GM10847 (cell line): ENCODE measurements around the gene OR2AT4.

Experiments
- POLR2A ChIP-seq: IDR thresholded peaks from 2 replicates; pipeline ENCODE4 v1.6.1; 2011; ENCODE audit not compliant: insufficient read length; ENCODE audit errors: extremely low read depth

The OR2AT4 gene

GRCh38 chr11:75041263-75041662 is 55.4 kb downstream of the OR2AT4 start:
- no peak for TF ChIP-seq POLR2A

- TF ChIP-seq POLR2A, result no peak
Observed at GRCh38 chr11:75040167-75040770, 56.4 kb downstream of the OR2AT4 start.

- no peak for TF ChIP-seq POLR2A
Observed at GRCh38 chr11:75035911-75036565, 60.6 kb downstream of the OR2AT4 start.

GRCh38 chr11:75035256-75035655 is 61.4 kb downstream of the OR2AT4 start:
- TF ChIP-seq POLR2A, result no peak

GRCh38 chr11:75033916-75034315 is 62.8 kb downstream of the OR2AT4 start:
- TF ChIP-seq POLR2A, result no peak

GRCh38 chr11:75032550-75032935 is 64.1 kb downstream of the OR2AT4 start:
- no peak for TF ChIP-seq POLR2A

GRCh38 chr11:75031771-75032549 is 64.7 kb downstream of the OR2AT4 start:
- no peak for TF ChIP-seq POLR2A
